H9 (cell line): Measurements from ENCODE around the gene ADAM23. TPM values are rescaled to one million over a fixed set of nuclear protein-coding genes. Genes with fewer than 3 reads are reported as not detected.

Experiments
- DNase-seq: peaks from one replicate; pipeline ENCODE4 v3.0.0-alpha.2; 2017
- H2AFZ ChIP-seq: one replicate; pipeline ENCODE4 v1.6.1; 2013; ENCODE audit warnings: mild to moderate bottlenecking, low read length, control low read depth, moderate library complexity
- H2AK5ac ChIP-seq: 2 replicates; pipeline ENCODE4 v1.6.1; 2013; ENCODE audit warnings: low read length, control low read depth, mixed read lengths; ENCODE audit not compliant: insufficient read length
- H2BK120ac ChIP-seq: one replicate; pipeline ENCODE4 v1.6.1; 2013; ENCODE audit warnings: low read depth, mild to moderate bottlenecking, low read length, control low read depth, inconsistent platforms; ENCODE audit not compliant: poor library complexity, severe bottlenecking
- H2BK12ac ChIP-seq: 2 replicates; pipeline ENCODE4 v1.6.1; 2013; ENCODE audit warnings: low read length, control low read depth, mixed read lengths, low read depth; ENCODE audit not compliant: insufficient read length
- H2BK15ac ChIP-seq: 2 replicates; pipeline ENCODE4 v1.6.1; 2013; ENCODE audit warnings: low read depth, low read length, control low read depth
- H2BK20ac ChIP-seq: one replicate; pipeline ENCODE4 v1.6.1; 2013; ENCODE audit warnings: low read depth, mild to moderate bottlenecking, low read length, control low read depth, inconsistent platforms; ENCODE audit not compliant: poor library complexity, severe bottlenecking
- H2BK5ac ChIP-seq: 2 replicates; pipeline ENCODE4 v1.6.1; 2013; ENCODE audit warnings: low read length, control low read depth, mixed read lengths; ENCODE audit not compliant: insufficient read length
- H3K14ac ChIP-seq: 2 replicates; pipeline ENCODE4 v1.6.1; 2013; ENCODE audit warnings: low read length, control low read depth; ENCODE audit not compliant: insufficient read depth
- H3K18ac ChIP-seq: 2 replicates; pipeline ENCODE4 v1.6.1; 2013; ENCODE audit warnings: low read depth, mild to moderate bottlenecking, mixed read lengths, low read length, control low read depth; ENCODE audit not compliant: insufficient read length
- H3K23ac ChIP-seq: 2 replicates; pipeline ENCODE4 v1.6.1; 2013; ENCODE audit warnings: low read length, control low read depth, mixed read lengths, low read depth; ENCODE audit not compliant: insufficient read length
- H3K23me2 ChIP-seq: 2 replicates; pipeline ENCODE4 v1.6.1; 2013; ENCODE audit warnings: low read depth, mild to moderate bottlenecking, mixed read lengths, low read length, control low read depth; ENCODE audit not compliant: insufficient read length, poor library complexity, severe bottlenecking
- H3K27ac ChIP-seq: 2 replicates; pipeline ENCODE4 v1.5.1; 2013; ENCODE audit warnings: low read length, control low read depth, mixed read lengths, low read depth; ENCODE audit not compliant: insufficient read length
- H3K27me3 ChIP-seq: 2 replicates; pipeline ENCODE4 v1.6.1; 2013; ENCODE audit warnings: low read length, control low read depth, inconsistent platforms; ENCODE audit not compliant: insufficient read depth
- H3K4ac ChIP-seq: 2 replicates; pipeline ENCODE4 v1.6.1; 2013; ENCODE audit warnings: low read depth, mild to moderate bottlenecking, control low read depth, inconsistent platforms, low read length, moderate library complexity
- H3K4me1 ChIP-seq: 2 replicates; pipeline ENCODE4 v1.6.1; 2013; ENCODE audit warnings: low read length, control low read depth, inconsistent platforms; ENCODE audit not compliant: insufficient read depth
- H3K4me2 ChIP-seq: 2 replicates; pipeline ENCODE4 v1.6.1; 2013; ENCODE audit warnings: low read length, control low read depth, mixed read lengths; ENCODE audit not compliant: insufficient read length, insufficient read depth
- H3K56ac ChIP-seq: 2 replicates; pipeline ENCODE4 v1.6.1; 2013; ENCODE audit warnings: low read depth, mild to moderate bottlenecking, mixed read lengths, low read length, control low read depth; ENCODE audit not compliant: insufficient read length
- H3K79me1 ChIP-seq: 2 replicates; pipeline ENCODE4 v1.6.1; 2013; ENCODE audit warnings: low read depth, mild to moderate bottlenecking, moderate library complexity, low read length, control low read depth, inconsistent platforms; ENCODE audit not compliant: insufficient read depth, poor library complexity, severe bottlenecking
- H3K79me2 ChIP-seq: 2 replicates; pipeline ENCODE4 v1.6.1; 2013; ENCODE audit warnings: low read length, control low read depth, inconsistent platforms; ENCODE audit not compliant: insufficient read depth
- H3K9ac ChIP-seq: 2 replicates; pipeline ENCODE4 v1.6.1; 2013; ENCODE audit warnings: low read length, control low read depth, mixed read lengths; ENCODE audit not compliant: insufficient read length; ENCODE audit errors: extremely low read depth
- H3K9me3 ChIP-seq: one replicate; pipeline ENCODE4 v1.6.1; 2013; ENCODE audit warnings: low read depth, low read length, inconsistent platforms; ENCODE audit not compliant: control insufficient read depth
- H3T11ph ChIP-seq: one replicate; pipeline ENCODE4 v1.6.1; 2013; ENCODE audit warnings: mild to moderate bottlenecking, low read length, control low read depth, inconsistent platforms
- H4K20me1 ChIP-seq: one replicate; pipeline ENCODE4 v1.6.1; 2013; ENCODE audit not compliant: control insufficient read depth, insufficient read length, insufficient read depth
- H4K5ac ChIP-seq: 2 replicates; pipeline ENCODE4 v1.6.1; 2013; ENCODE audit warnings: low read depth, mild to moderate bottlenecking, mixed read lengths, low read length, control low read depth; ENCODE audit not compliant: insufficient read length
- H4K8ac ChIP-seq: replicated peaks from 2 replicates; pipeline ENCODE4 v1.6.1; 2013; ENCODE audit warnings: low read length, control low read depth, mixed read lengths, low read depth; ENCODE audit not compliant: insufficient read length
- H4K91ac ChIP-seq: 2 replicates; pipeline ENCODE4 v1.6.1; 2013; ENCODE audit warnings: low read depth, mild to moderate bottlenecking, moderate library complexity, mixed read lengths, low read length, control low read depth; ENCODE audit not compliant: insufficient read length
- H3K27ac Mint-ChIP-seq, 3 experiments: 2 replicates in 2 of 3; 3 replicates in 1 of 3; pipeline ENCODE4 v1.8.0; 2020 to 2021; ENCODE audit warnings: mixed read lengths in 3 of 3, mild to moderate bottlenecking in 1 of 3, moderate library complexity in 1 of 3
- H3K27me3 Mint-ChIP-seq: 2 replicates; pipeline ENCODE4 v1.8.0; 2021; ENCODE audit warnings: low read depth, mild to moderate bottlenecking, moderate library complexity, mixed read lengths
- H3K36me3 Mint-ChIP-seq, 3 experiments: 2 replicates in 2 of 3; 3 replicates in 1 of 3; pipeline ENCODE4 v1.8.0; 2020 to 2021; ENCODE audit warnings: low read depth in 3 of 3, mixed read lengths in 3 of 3; ENCODE audit not compliant: insufficient read depth in 1 of 3
- H3K4me1 Mint-ChIP-seq, 2 experiments: 2 replicates each; pipeline ENCODE4 v1.8.0; 2020; ENCODE audit warnings: mixed read lengths in 2 of 2
- H3K4me3 Mint-ChIP-seq, 2 experiments: 2 replicates in 1 of 2; 3 replicates in 1 of 2; pipeline ENCODE4 v1.8.0; 2020 to 2021; ENCODE audit warnings: mild to moderate bottlenecking in 2 of 2, mixed read lengths in 2 of 2, moderate library complexity in 1 of 2
- H3K9me3 Mint-ChIP-seq, 2 experiments: 2 replicates in 1 of 2; 3 replicates in 1 of 2; pipeline ENCODE4 v1.8.0; 2020; ENCODE audit warnings: mild to moderate bottlenecking in 2 of 2, mixed read lengths in 2 of 2, moderate library complexity in 1 of 2
- WGBS: extraction: QIAGEN DNeasy Blood & Tissue Kit; methylation state at CpG from one replicate; pipeline ENCODE4 v1.1.7; 2013; ENCODE audit warnings: missing lambda C conversion rate, low lambda C conversion rate, mixed read lengths; ENCODE audit not compliant: insufficient read length; ENCODE audit errors: extremely low coverage; 5-methylcytosine and 5-hydroxymethylcytosine counted together
- total RNA-seq: library from RNA; stranded (reverse); gene quantifications from 2 replicates; pipeline ENCODE4 v1.2.1, GENCODE V29; 2021
- TF ChIP-seq, protein P1 (sequence below): fragments of 200-600 bp; sonication (generic); conservative IDR thresholded peaks from 3 replicates; pipeline ENCODE4 v1.8.0; 2021; ENCODE audit warnings: antibody characterized with exemption, mild to moderate bottlenecking

The ADAM23 gene
- total RNA-seq, 1 experiment from 2014 or later: 21.4 TPM

- Histone ChIP-seq H2AK5ac (no peak overlapping the region), H3K4me1 (peaks cover 5% of the 10 kb centered on the region; the same call in 1 of the 2 replicates), H3K23ac (no peak overlapping the region), H2BK12ac (no peak overlapping the region), H3K27me3 (no peaks in the 10 kb centered on the region), H2BK20ac (no peak overlapping the region), H3K79me2 (0 out of 2 replicates have a peak, but pooled peaks cover 2% of the 10 kb centered on the region), H2BK120ac (no peak overlapping the region), H4K20me1 (no peaks in the 10 kb centered on the region), H4K8ac (no peak overlapping the region), H3K27ac (no peak overlapping the region), H2AFZ (no peak overlapping the region), H3K9ac (no peak overlapping the region), H3K23me2 (no peaks in the 10 kb centered on the region), H4K91ac (no peak overlapping the region), H3K79me1 (no peaks in the 10 kb centered on the region), H3K4ac (no peak overlapping the region), H2BK5ac (no peak overlapping the region), H3K18ac (no peak overlapping the region), H3T11ph (no peak overlapping the region), H3K14ac (no peak overlapping the region), H2BK15ac (no peak overlapping the region), H3K56ac (no peak overlapping the region), H4K5ac (no peak overlapping the region), H3K4me2 (no peak overlapping the region), H3K9me3 (no peaks in the 10 kb centered on the region)
- H3K9me3 Mint-ChIP-seq: peaks cover 4 to 7% of the 10 kb centered on the region in 2 experiments; a peak in 4 of 5 replicates
- no peak overlapping the region for H3K27ac Mint-ChIP-seq
- H3K4me1 Mint-ChIP-seq: peaks cover 6 to 8% of the 10 kb centered on the region in 2 experiments
- TF ChIP-seq, protein P1, sequence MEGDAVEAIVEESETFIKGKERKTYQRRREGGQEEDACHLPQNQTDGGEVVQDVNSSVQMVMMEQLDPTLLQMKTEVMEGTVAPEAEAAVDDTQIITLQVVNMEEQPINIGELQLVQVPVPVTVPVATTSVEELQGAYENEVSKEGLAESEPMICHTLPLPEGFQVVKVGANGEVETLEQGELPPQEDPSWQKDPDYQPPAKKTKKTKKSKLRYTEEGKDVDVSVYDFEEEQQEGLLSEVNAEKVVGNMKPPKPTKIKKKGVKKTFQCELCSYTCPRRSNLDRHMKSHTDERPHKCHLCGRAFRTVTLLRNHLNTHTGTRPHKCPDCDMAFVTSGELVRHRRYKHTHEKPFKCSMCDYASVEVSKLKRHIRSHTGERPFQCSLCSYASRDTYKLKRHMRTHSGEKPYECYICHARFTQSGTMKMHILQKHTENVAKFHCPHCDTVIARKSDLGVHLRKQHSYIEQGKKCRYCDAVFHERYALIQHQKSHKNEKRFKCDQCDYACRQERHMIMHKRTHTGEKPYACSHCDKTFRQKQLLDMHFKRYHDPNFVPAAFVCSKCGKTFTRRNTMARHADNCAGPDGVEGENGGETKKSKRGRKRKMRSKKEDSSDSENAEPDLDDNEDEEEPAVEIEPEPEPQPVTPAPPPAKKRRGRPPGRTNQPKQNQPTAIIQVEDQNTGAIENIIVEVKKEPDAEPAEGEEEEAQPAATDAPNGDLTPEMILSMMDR: no peak
- no peaks in the 10 kb centered on the region for H3K27me3 Mint-ChIP-seq
- peaks cover 7 to 15% (median 14%) of the 10 kb centered on the region in 3 experiments for H3K36me3 Mint-ChIP-seq
- WGBS: no CpG with 5 or more reads among the region's 3 CpGs
- H3K4me3 Mint-ChIP-seq: no peak overlapping the region
- no peak for DNase-seq
These were observed 35.0 kb downstream of the ADAM23 start for GRCh38 chr2:206478340-206478739.
